Measurements from ENCODE around the gene TNFAIP8.

TNFAIP8 gene

GRCh38 chr5:119340597-119341218, 15.1 kb upstream of the TNFAIP8 start:
- Mint-ChIP-seq H3K4me1 (peaks cover 27% of the 10 kb centered on the region), H3K27me3 (ENCODE audit: low read depth, poor library complexity) (no peaks in the 10 kb centered on the region), H3K27ac (peak overlapping the region; percentile 13), H3K4me3 (no peak overlapping the region), H3K36me3 (ENCODE audit: low read depth) (no peaks in the 10 kb centered on the region), H3K9me3 (no peaks in the 10 kb centered on the region)
- DNase-seq: no peak
- no peak for TF ChIP-seq CTCF (IDR thresholded peaks at IDR 0.05)

DNA sequence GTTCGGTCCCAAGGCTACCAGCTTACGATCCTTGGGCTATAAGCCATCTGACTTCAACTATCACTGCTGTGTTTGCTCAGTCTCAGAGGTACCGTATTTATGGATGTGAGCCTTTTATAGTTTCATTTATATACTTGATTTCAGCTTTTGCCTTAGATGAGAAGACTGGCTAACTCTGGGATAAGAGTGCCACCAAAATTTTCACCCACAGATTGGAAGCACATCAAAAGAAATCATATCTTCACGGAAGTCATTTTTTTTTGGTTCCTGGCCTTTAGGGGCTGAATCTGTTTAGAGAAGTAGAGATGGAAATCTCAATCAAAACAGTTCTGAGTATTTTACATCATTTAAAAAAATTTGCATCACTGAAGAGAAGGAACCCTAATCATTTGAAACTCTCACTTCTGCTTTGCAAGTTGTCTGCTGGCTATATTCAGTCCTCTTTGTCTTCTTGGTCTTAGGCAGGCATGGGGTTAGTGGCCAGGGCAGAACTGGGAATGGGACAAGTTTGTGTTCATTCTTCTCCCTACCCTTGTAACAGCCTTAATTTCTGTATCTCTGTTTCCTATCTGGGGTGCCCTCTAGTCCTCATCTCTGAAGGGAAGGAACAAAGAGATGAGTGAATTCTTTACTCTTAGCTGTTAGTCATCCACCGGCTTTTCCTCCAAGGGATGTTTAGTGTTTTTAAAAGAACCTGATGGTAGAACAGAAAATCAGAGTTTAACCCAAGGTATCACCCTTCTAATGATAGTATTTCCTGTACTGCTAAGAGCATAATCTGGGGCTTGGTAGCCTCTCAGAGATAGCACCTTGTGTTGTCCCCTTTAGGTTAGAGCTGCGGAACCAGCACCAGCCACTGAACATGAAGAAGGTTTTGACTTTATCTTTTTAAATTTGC, 14.1 kb upstream of the TNFAIP8 start:
- H3K4me3 Mint-ChIP-seq: no peak overlapping the region

GRCh38 chr5:119342406-119342805, 13.4 kb upstream of the TNFAIP8 start:
- DNase-seq: no peak
- no peak overlapping the region for H3K4me3 Mint-ChIP-seq
- peaks cover 26% of the 10 kb centered on the region for H3K4me1 Mint-ChIP-seq
- H3K27ac Mint-ChIP-seq: no peak overlapping the region
- H3K36me3 Mint-ChIP-seq (ENCODE audit: low read depth): no peaks in the 10 kb centered on the region
- no peaks in the 10 kb centered on the region for H3K27me3 Mint-ChIP-seq (ENCODE audit: low read depth, poor library complexity)
- no peak for TF ChIP-seq CTCF (IDR thresholded peaks at IDR 0.05)
- no peaks in the 10 kb centered on the region for H3K9me3 Mint-ChIP-seq

More for the DNA sequence above, 14.1 kb upstream of the TNFAIP8 start:
- Mint-ChIP-seq H3K9me3 (no peaks in the 10 kb centered on the region), H3K4me1 (peaks cover 27% of the 10 kb centered on the region), H3K27ac (no peak overlapping the region), H3K27me3 (ENCODE audit: low read depth, poor library complexity) (no peaks in the 10 kb centered on the region), H3K36me3 (ENCODE audit: low read depth) (no peaks in the 10 kb centered on the region)
- no peak for TF ChIP-seq CTCF (IDR thresholded peaks at IDR 0.05)
- DNase-seq: no peak

GRCh38 chr5:119343052-119343451, 12.8 kb upstream of the TNFAIP8 start:
- H3K4me3 Mint-ChIP-seq: no peak overlapping the region
- no peak overlapping the region for H3K27ac Mint-ChIP-seq
- no peaks in the 10 kb centered on the region for H3K27me3 Mint-ChIP-seq (ENCODE audit: low read depth, poor library complexity)
- H3K9me3 Mint-ChIP-seq: no peaks in the 10 kb centered on the region
- H3K4me1 Mint-ChIP-seq: peaks cover 28% of the 10 kb centered on the region
- no peak for DNase-seq
- no peaks in the 10 kb centered on the region for H3K36me3 Mint-ChIP-seq (ENCODE audit: low read depth)
- TF ChIP-seq CTCF (IDR thresholded peaks at IDR 0.05): no peak

GRCh38 chr5:119343766-119344165, 12.1 kb upstream of the TNFAIP8 start:
- Mint-ChIP-seq H3K27ac (no peak overlapping the region), H3K9me3 (no peaks in the 10 kb centered on the region)
- no peak for DNase-seq

More at GRCh38 chr5:119343766-119344165, 12.1 kb upstream of the TNFAIP8 start:
- Mint-ChIP-seq H3K4me1 (peaks cover 33% of the 10 kb centered on the region), H3K36me3 (ENCODE audit: low read depth) (no peaks in the 10 kb centered on the region), H3K27me3 (ENCODE audit: low read depth, poor library complexity) (no peaks in the 10 kb centered on the region), H3K4me3 (no peak overlapping the region)
- no peak for TF ChIP-seq CTCF (IDR thresholded peaks at IDR 0.05)
